Measurements from ENCODE around the gene MBLAC1. TPM values are rescaled to one million over a fixed set of nuclear protein-coding genes. Genes with fewer than 3 reads are reported as not detected.
A peak's percentile ranks its signal among the peaks of the same experiment; 100 is the strongest.

Gene MBLAC1
- total and polyA plus RNA-seq, 10 of the 15 experiments (the other 5 are each of a cell fraction or from before 2014, with no cell fraction given) = 0.24 to 3.2 (median 1.8) TPM; not detected in 1

- TF ChIP-seq USF1 (IDR thresholded peaks at IDR 0.05; ENCODE audit: borderline replicate concordance, extremely low read length, insufficient read depth, low read depth, low read length) = no peak
- TF ChIP-seq REST (IDR thresholded peaks at IDR 0.05; ENCODE audit: low read depth, low read length) = no peak
- no peak for TF ChIP-seq CBX3 (IDR thresholded peaks at IDR 0.05; ENCODE audit: borderline replicate concordance, low read depth)
- no peak for TF ChIP-seq RAD51 (IDR thresholded peaks at IDR 0.05)
- no peak for TF ChIP-seq TBL1XR1 (IDR thresholded peaks at IDR 0.05; ENCODE audit: low read depth, low read length)
- no peak for TF ChIP-seq CHD1 (IDR thresholded peaks at IDR 0.05; ENCODE audit: low read depth, low read length)
- peak; percentile 96 for TF ChIP-seq RAD21 (IDR thresholded peaks at IDR 0.05; ENCODE audit: insufficient read depth, low read depth, low read length)
- no peak for TF ChIP-seq RELB (IDR thresholded peaks at IDR 0.05; ENCODE audit: low read depth)
- TF ChIP-seq ZNF24 (IDR thresholded peaks at IDR 0.05) = no peak
- TF ChIP-seq TCF7 (IDR thresholded peaks at IDR 0.05; ENCODE audit: borderline replicate concordance) = no peak
- TF ChIP-seq BHLHE40 (IDR thresholded peaks at IDR 0.05; ENCODE audit: borderline replicate concordance in 1 of 2, low read depth in 2 of 2, low read length in 1 of 2) = no peak
- TF ChIP-seq ETV6 (conservative IDR thresholded peaks at IDR 0.05 in 1 of 2, IDR thresholded peaks at IDR 0.05 in 1 of 2; ENCODE audit: borderline replicate concordance in 1 of 2, low read depth in 1 of 2) = no peak
- peak; percentile 81; the same call in 1 of the 2 replicates for TF ChIP-seq HDGF (IDR thresholded peaks at IDR 0.05)
- no peak for TF ChIP-seq ZNF687 (IDR thresholded peaks at IDR 0.05)
- TF ChIP-seq RELA (IDR thresholded peaks at IDR 0.05; ENCODE audit: borderline replicate concordance, partially characterized antibody) = no peak
- TF ChIP-seq EGR1 (IDR thresholded peaks at IDR 0.05; ENCODE audit: borderline replicate concordance in 1 of 2, low read depth in 2 of 2, low read length in 2 of 2) = no peak
- TF ChIP-seq SMC3 (IDR thresholded peaks at IDR 0.05; ENCODE audit: borderline replicate concordance, low read length) = peak; percentile 93
- peak; percentile 32; the same call in 1 of the 2 replicates for TF ChIP-seq IKZF1 (conservative IDR thresholded peaks at IDR 0.05)
- TF ChIP-seq YY1 (IDR thresholded peaks at IDR 0.05; ENCODE audit: low read depth, low read length) = 0 out of 2 replicates have a peak, but pooled peaks have one; percentile 29
- no peak for TF ChIP-seq FOXM1 (IDR thresholded peaks at IDR 0.05; ENCODE audit: low read depth, low read length)
These were observed 6.0 kb downstream of the MBLAC1 start (continued) for GRCh38 chr7:100132697-100133151.

Measured in GM12878 (cell line).